Stimulated activated CD4-positive, alpha-beta T cell treated with anti-CD3 and anti-CD28 coated beads, Interleukin-2, amount 100 ng/mL, for 24 hours (primary cell): ENCODE results near the gene KCNS3.

Experiments
- DNase-seq, 2 donors: peaks; one replicate each; pipeline ENCODE4 v3.0.0-alpha.2; 2020

The KCNS3 gene

GRCh38 chr2:17879137-17879912 lies 858 bp downstream of the KCNS3 start:
- DNase-seq = peak in 1 of 2 donors; percentile 14

GRCh38 chr2:17879913-17880274 lies 1.4 kb downstream of the KCNS3 start:
- no peak for DNase-seq

GRCh38 chr2:17892770-17893534 lies 14.5 kb downstream of the KCNS3 start:
- no peak for DNase-seq

- DNase-seq = no peak
These were observed 15.5 kb downstream of the KCNS3 start for GRCh38 chr2:17894005-17894404.

GRCh38 chr2:17894556-17894955 lies 16.1 kb downstream of the KCNS3 start:
- DNase-seq = no peak

- no peak for DNase-seq
These were observed 21.4 kb downstream of the KCNS3 start for GRCh38 chr2:17899871-17900270.

- DNase-seq = no peak
These were observed 22.8 kb downstream of the KCNS3 start for GRCh38 chr2:17901246-17901645.

GRCh38 chr2:17910980-17911379 lies 32.5 kb downstream of the KCNS3 start:
- no peak for DNase-seq

- DNase-seq = no peak
These were observed 33.2 kb downstream of the KCNS3 start for GRCh38 chr2:17911491-17912260.

GRCh38 chr2:17912266-17912691 lies 33.8 kb downstream of the KCNS3 start:
- no peak for DNase-seq

- DNase-seq = no peak
These were observed 36.6 kb downstream of the KCNS3 start for GRCh38 chr2:17915099-17915498.

- no peak for DNase-seq
These were observed 37.5 kb downstream of the KCNS3 start for GRCh38 chr2:17915811-17916518.

GRCh38 chr2:17916584-17916983 lies 38.1 kb downstream of the KCNS3 start:
- DNase-seq = no peak

- DNase-seq = no peak
These were observed 40.3 kb downstream of the KCNS3 start for GRCh38 chr2:17918789-17919188.

GRCh38 chr2:17930773-17931172 lies 52.3 kb downstream of the KCNS3 start:
- DNase-seq = no peak

GRCh38 chr2:17933256-17933655 lies 54.8 kb downstream of the KCNS3 start:
- no peak for DNase-seq

- no peak for DNase-seq
These were observed 56.3 kb downstream of the KCNS3 start for GRCh38 chr2:17934721-17935120.

- no peak for DNase-seq
These were observed 56.9 kb downstream of the KCNS3 start for GRCh38 chr2:17935242-17935885.

- no peak for DNase-seq
These were observed 58.1 kb downstream of the KCNS3 start for GRCh38 chr2:17936599-17936998.

GRCh38 chr2:17940091-17940630 lies 61.7 kb downstream of the KCNS3 start:
- DNase-seq = no peak

GRCh38 chr2:17943444-17943843 lies 65.0 kb downstream of the KCNS3 start:
- no peak for DNase-seq

GRCh38 chr2:17947113-17947512 lies 68.6 kb downstream of the KCNS3 start:
- no peak for DNase-seq
